Activated CD4-positive, alpha-beta T cell treated with anti-CD3 and anti-CD28 coated beads for 36 hours (primary cell): ENCODE measurements around the gene PHLPP1. TPM values are rescaled to one million over a fixed set of nuclear protein-coding genes. Genes with fewer than 3 reads are reported as not detected.
A peak's percentile ranks its signal among the peaks of the same experiment; 100 is the strongest.

ENCODE experiments used
- ATAC-seq: fragments of 200-7000 bp; cut with Tn5 transposase; one replicate; pipeline ENCODE4 v1.10.0; 2021; ENCODE audit warnings: mild to moderate bottlenecking, moderate library complexity
- CTCF ChIA-PET: fragments of 350-600 bp; sonication (Branson Sonifier 250); formaldehyde crosslinking; loops from one replicate; lab custom pipeline; 2021; ENCODE audit warnings: antibody characterized with exemption; lab: Charles Lee
- POLR2A ChIA-PET: fragments of 350-600 bp; sonication (Branson Sonifier 250); formaldehyde crosslinking; loops from one replicate; lab custom pipeline; 2021; ENCODE audit warnings: antibody characterized with exemption, inconsistent platforms; lab: Charles Lee
- DNase-seq: peaks from one replicate; pipeline ENCODE4 v3.0.0-alpha.2; 2020
- H3K27ac Mint-ChIP-seq: one replicate; pipeline ENCODE4 v1.8.0; 2021; ENCODE audit warnings: mixed read lengths
- H3K27me3 Mint-ChIP-seq: one replicate; pipeline ENCODE4 v1.8.0; 2021; ENCODE audit warnings: mixed read lengths
- H3K36me3 Mint-ChIP-seq: one replicate; pipeline ENCODE4 v1.8.0; 2021; ENCODE audit warnings: low read depth, mixed read lengths
- H3K4me1 Mint-ChIP-seq: one replicate; pipeline ENCODE4 v1.8.0; 2021; ENCODE audit warnings: mixed read lengths
- H3K4me3 Mint-ChIP-seq: one replicate; pipeline ENCODE4 v1.8.0; 2021; ENCODE audit warnings: mild to moderate bottlenecking, moderate library complexity, mixed read lengths
- H3K9me3 Mint-ChIP-seq: one replicate; pipeline ENCODE4 v1.8.0; 2021; ENCODE audit warnings: low read depth, mixed read lengths
- intact Hi-C, 2 experiments: fragments of 100-400 bp; cut with DNase I in 1 of 2; cut with micrococcal nuclease in 1 of 2; formaldehyde crosslinking; loops; one replicate each; pipeline versions ENCODE4 v1.14.2 to v1.15.1; 2022 to 2024; cut with DNase I, micrococcal nuclease
- total RNA-seq, 2 experiments: library from RNA; stranded (reverse); gene quantifications; one replicate each; pipeline ENCODE4 v1.2.3, GENCODE V29; 2021

PHLPP1 gene
- total RNA-seq, 2 experiments from 2014 or later = 6.8 to 8.5 TPM

- Mint-ChIP-seq H3K4me1 (peaks cover 7% of the 10 kb centered on the region), H3K4me3 (no peak overlapping the region), H3K9me3 (no peaks in the 10 kb centered on the region), H3K36me3 (peaks cover 7% of the 10 kb centered on the region), H3K27ac (no peak overlapping the region), H3K27me3 (no peaks in the 10 kb centered on the region)
- intact Hi-C loops = no loop called here
- CTCF ChIA-PET = no interaction called here
- POLR2A ChIA-PET = no interaction called here
- ATAC-seq (no peak), DNase-seq (no peak)
These were observed 116.9 kb downstream of the PHLPP1 start for GRCh38 chr18:62832282-62832681.

GRCh38 chr18:62833494-62833893 is 118.2 kb downstream of the PHLPP1 start:
- ATAC-seq (no peak), DNase-seq (no peak)
- H3K9me3 Mint-ChIP-seq = no peaks in the 10 kb centered on the region
- peaks cover 5% of the 10 kb centered on the region for H3K4me1 Mint-ChIP-seq
- no peak overlapping the region for H3K27ac Mint-ChIP-seq
- H3K27me3 Mint-ChIP-seq = no peaks in the 10 kb centered on the region
- ChIA-PET CTCF (no interaction called here), POLR2A (no interaction called here)
- H3K36me3 Mint-ChIP-seq = peaks cover 7% of the 10 kb centered on the region
- intact Hi-C loops = no loop called here
- H3K4me3 Mint-ChIP-seq = no peak overlapping the region

DNA sequence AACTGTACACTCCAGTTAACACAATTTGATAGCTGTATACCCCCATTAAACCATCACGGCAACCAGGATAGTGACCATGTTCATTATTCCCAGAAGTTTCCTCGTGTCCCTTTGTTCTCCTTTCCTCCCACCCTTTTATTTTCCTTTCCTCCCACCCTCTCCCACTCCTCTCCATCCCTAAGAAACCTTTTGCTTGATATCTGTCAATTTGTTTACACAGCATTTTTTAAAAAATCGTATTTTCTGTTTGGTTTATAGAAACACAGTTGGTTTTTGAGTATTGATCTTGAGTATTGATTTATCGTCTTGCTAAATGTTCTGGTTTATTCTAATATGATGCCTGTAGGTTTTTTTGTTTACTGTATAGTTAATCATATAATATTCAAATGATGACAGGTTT is 119.4 kb downstream of the PHLPP1 start:
- CTCF ChIA-PET = interaction anchor here (0.8 kb wide), 1 partner anchor 346 kb away, joined by 3 read pairs; no protein-coding TSS in a partner anchor
- DNase-seq = no peak
- ATAC-seq = no peak
- POLR2A ChIA-PET = no interaction called here
- no peaks in the 10 kb centered on the region for H3K9me3 Mint-ChIP-seq
- peaks cover 9% of the 10 kb centered on the region for H3K4me1 Mint-ChIP-seq
- peaks cover 7% of the 10 kb centered on the region for H3K36me3 Mint-ChIP-seq
- no peaks in the 10 kb centered on the region for H3K27me3 Mint-ChIP-seq
- H3K4me3 Mint-ChIP-seq = no peak overlapping the region
- intact Hi-C loops = no loop called here
- H3K27ac Mint-ChIP-seq = no peak overlapping the region

DNA sequence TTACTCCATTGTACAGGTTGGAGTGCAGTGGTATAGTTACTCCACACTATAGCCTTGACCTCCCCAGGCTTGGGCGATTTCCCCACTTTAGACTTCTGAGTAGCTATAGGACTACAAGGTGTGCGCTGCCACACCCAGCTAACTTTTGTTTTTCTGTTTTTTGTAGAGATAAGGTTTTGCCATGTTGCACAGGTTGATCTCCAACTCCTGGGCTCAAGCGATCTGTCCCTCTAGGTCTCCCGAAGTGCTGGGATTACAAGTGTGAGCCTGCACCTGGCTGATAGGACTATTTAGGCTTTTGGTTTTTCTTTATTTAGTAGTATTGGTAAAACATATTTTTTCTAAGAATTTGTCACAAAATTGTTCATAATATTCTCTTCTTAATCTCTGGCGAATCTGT is 121.7 kb downstream of the PHLPP1 start:
- Mint-ChIP-seq H3K4me1 (peaks cover 19% of the 10 kb centered on the region), H3K36me3 (no peaks in the 10 kb centered on the region), H3K9me3 (peaks cover under 1% of the 10 kb centered on the region), H3K27me3 (no peaks in the 10 kb centered on the region), H3K4me3 (no peak overlapping the region), H3K27ac (no peak overlapping the region)
- ATAC-seq (no peak), DNase-seq (no peak)
- CTCF ChIA-PET = interaction anchor here (0.8 to 1.3 kb wide), 2 partner anchors 19 to 119 kb away, joined by 3 to 4 read pairs; no protein-coding TSS in a partner anchor
- intact Hi-C loops = no loop called here
- POLR2A ChIA-PET = no interaction called here

- peaks cover 2% of the 10 kb centered on the region for H3K36me3 Mint-ChIP-seq
- peaks cover 24% of the 10 kb centered on the region for H3K4me1 Mint-ChIP-seq
- POLR2A ChIA-PET = interaction anchor here (0.7 kb wide), 1 partner anchor 27 kb away, joined by 3 read pairs; no protein-coding TSS in a partner anchor
- no peak overlapping the region for H3K4me3 Mint-ChIP-seq
- no peaks in the 10 kb centered on the region for H3K27me3 Mint-ChIP-seq
- H3K27ac Mint-ChIP-seq = no peak overlapping the region
- DNase-seq = no peak
- no peak for ATAC-seq
- CTCF ChIA-PET = no interaction called here
- H3K9me3 Mint-ChIP-seq = peaks cover 2% of the 10 kb centered on the region
- intact Hi-C loops = no loop called here
These were observed 123.2 kb downstream of the PHLPP1 start for GRCh38 chr18:62838475-62839098.

- ATAC-seq (no peak), DNase-seq (no peak)
- H3K27ac Mint-ChIP-seq = no peak overlapping the region
- no peaks in the 10 kb centered on the region for H3K27me3 Mint-ChIP-seq
- no peak overlapping the region for H3K4me3 Mint-ChIP-seq
- H3K9me3 Mint-ChIP-seq = peaks cover 2% of the 10 kb centered on the region
- ChIA-PET CTCF (no interaction called here), POLR2A (no interaction called here)
- H3K4me1 Mint-ChIP-seq = peaks cover 37% of the 10 kb centered on the region
- peaks cover 2% of the 10 kb centered on the region for H3K36me3 Mint-ChIP-seq
- intact Hi-C loops = loop anchor here (10.0 kb wide), 3 partner anchors 315 to 585 kb away; partner anchors contain the start of genes VPS4B (in 1 of the 2) and ZCCHC2 (in 1 of the 2)
These were observed 124.8 kb downstream of the PHLPP1 start for GRCh38 chr18:62839874-62840713.

DNA sequence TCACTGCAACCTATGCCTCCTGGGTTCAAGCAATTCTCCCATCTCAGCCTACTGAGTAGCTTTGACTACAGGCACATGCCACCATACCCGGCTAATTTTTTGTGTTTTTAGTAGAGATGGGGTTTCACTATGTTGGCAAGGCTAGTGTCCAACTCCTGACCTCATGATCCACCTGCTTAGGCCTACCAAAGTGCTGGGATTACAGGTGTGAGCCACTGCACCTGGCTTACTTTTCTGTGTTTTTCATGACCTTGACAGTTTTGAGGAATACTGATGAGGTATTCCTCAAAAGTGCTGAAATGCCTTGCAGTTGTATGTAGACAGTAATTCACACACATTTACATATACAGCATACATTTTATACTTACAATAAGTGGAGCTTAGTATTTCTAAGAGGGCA is 126.1 kb downstream of the PHLPP1 start:
- Mint-ChIP-seq H3K4me3 (no peak overlapping the region), H3K27ac (no peak overlapping the region), H3K36me3 (peaks cover 2% of the 10 kb centered on the region), H3K9me3 (peaks cover 2% of the 10 kb centered on the region), H3K27me3 (no peaks in the 10 kb centered on the region), H3K4me1 (peaks cover 50% of the 10 kb centered on the region)
- ChIA-PET POLR2A (interaction anchor here (0.6 kb wide), 1 partner anchor 87 kb away, joined by 4 read pairs; no protein-coding TSS in a partner anchor), CTCF (interaction anchor here (0.7 kb wide), 1 partner anchor 88 kb away, joined by 3 read pairs; no protein-coding TSS in a partner anchor)
- intact Hi-C loops = loop anchor here (10.0 kb wide), 3 partner anchors 313 to 583 kb away; partner anchors contain the start of genes VPS4B (in 1 of the 2) and ZCCHC2 (in 1 of the 2)
- ATAC-seq (no peak), DNase-seq (no peak)

DNA sequence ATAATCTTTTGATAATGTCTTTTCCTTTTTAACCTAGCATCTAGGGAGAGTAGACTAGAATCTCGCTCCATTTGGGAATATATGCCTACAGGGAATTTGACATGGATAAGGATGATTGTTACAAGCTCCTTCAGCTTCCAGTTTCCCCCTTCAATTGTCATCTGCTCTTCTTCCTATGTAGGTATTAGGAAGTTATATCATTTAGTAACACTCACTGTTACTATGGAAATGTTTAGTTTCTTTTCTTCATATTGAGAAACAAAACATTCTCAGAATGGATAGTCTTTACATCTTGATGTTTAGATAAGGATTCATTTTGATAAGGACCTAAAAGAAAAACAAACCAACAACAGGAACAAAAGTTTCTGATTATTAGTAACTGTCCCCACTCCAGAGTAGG is 127.6 kb downstream of the PHLPP1 start:
- ATAC-seq = no peak
- Mint-ChIP-seq H3K4me3 (no peak overlapping the region), H3K27me3 (no peaks in the 10 kb centered on the region), H3K36me3 (peaks cover 2% of the 10 kb centered on the region), H3K27ac (no peak overlapping the region), H3K9me3 (peaks cover 2% of the 10 kb centered on the region), H3K4me1 (peaks cover 51% of the 10 kb centered on the region)
- POLR2A ChIA-PET = no interaction called here
- DNase-seq = no peak
- intact Hi-C loops = loop anchor here (10.0 kb wide), 3 partner anchors 312 to 582 kb away; partner anchors contain the start of genes VPS4B (in 1 of the 2) and ZCCHC2 (in 1 of the 2)
- CTCF ChIA-PET = interaction anchor here (0.8 to 1.2 kb wide), 4 partner anchors 12 to 205 kb away, joined by 3 to 4 read pairs (median 3); no protein-coding TSS in a partner anchor

- CTCF ChIA-PET = interaction anchor here (1.3 kb wide), 1 partner anchor 29 kb away, joined by 3 read pairs; no protein-coding TSS in a partner anchor
- H3K27me3 Mint-ChIP-seq = no peaks in the 10 kb centered on the region
- DNase-seq = peak; percentile 63
- H3K36me3 Mint-ChIP-seq = peaks cover 2% of the 10 kb centered on the region
- H3K4me3 Mint-ChIP-seq = peak overlapping the region; percentile 15
- POLR2A ChIA-PET = interaction anchor here (0.5 to 0.6 kb wide), 3 partner anchors 209 to 479 kb away, joined by 3 to 5 read pairs (median 4); no protein-coding TSS in a partner anchor
- intact Hi-C loops = loop anchor here (1.0 to 10.0 kb wide), 12 partner anchors 61 to 580 kb away; partner anchors contain the start of genes VPS4B (in 1 of the 2) and ZCCHC2 (in 1 of the 2)
- H3K4me1 Mint-ChIP-seq = peaks cover 40% of the 10 kb centered on the region
- peak; percentile 90 for ATAC-seq
- H3K9me3 Mint-ChIP-seq = peaks cover 2% of the 10 kb centered on the region
- peak overlapping the region; percentile 91 for H3K27ac Mint-ChIP-seq
These were observed 129.7 kb downstream of the PHLPP1 start for GRCh38 chr18:62844850-62845643.

- peaks cover 2% of the 10 kb centered on the region for H3K9me3 Mint-ChIP-seq
- peak overlapping the region; percentile 48 for H3K27ac Mint-ChIP-seq
- no peak overlapping the region for H3K4me3 Mint-ChIP-seq
- H3K4me1 Mint-ChIP-seq = peaks cover 34% of the 10 kb centered on the region
- CTCF ChIA-PET = interaction anchor here (0.5 to 1.3 kb wide), 2 partner anchors 28 to 149 kb away, joined by 3 read pairs; no protein-coding TSS in a partner anchor
- ATAC-seq (no peak), DNase-seq (no peak)
- no peaks in the 10 kb centered on the region for H3K27me3 Mint-ChIP-seq
- peaks cover 2% of the 10 kb centered on the region for H3K36me3 Mint-ChIP-seq
- POLR2A ChIA-PET = no interaction called here
- intact Hi-C loops = loop anchor here (5.0 to 10.0 kb wide), 5 partner anchors 261 to 578 kb away; partner anchors contain the start of genes VPS4B (in 1 of the 2) and ZCCHC2 (in 1 of the 2)
These were observed 131.0 kb downstream of the PHLPP1 start for GRCh38 chr18:62846313-62846712.
